ENCODE measurements around the gene WBP2. TPM values are rescaled to one million over a fixed set of nuclear protein-coding genes. Genes with fewer than 3 reads are reported as not detected.

WBP2 gene
- total and polyA plus RNA-seq, 2 of the 13 experiments (the other 11 are each of a cell fraction or from before 2014, with no cell fraction given): 29.2 to 29.5 TPM

DNA sequence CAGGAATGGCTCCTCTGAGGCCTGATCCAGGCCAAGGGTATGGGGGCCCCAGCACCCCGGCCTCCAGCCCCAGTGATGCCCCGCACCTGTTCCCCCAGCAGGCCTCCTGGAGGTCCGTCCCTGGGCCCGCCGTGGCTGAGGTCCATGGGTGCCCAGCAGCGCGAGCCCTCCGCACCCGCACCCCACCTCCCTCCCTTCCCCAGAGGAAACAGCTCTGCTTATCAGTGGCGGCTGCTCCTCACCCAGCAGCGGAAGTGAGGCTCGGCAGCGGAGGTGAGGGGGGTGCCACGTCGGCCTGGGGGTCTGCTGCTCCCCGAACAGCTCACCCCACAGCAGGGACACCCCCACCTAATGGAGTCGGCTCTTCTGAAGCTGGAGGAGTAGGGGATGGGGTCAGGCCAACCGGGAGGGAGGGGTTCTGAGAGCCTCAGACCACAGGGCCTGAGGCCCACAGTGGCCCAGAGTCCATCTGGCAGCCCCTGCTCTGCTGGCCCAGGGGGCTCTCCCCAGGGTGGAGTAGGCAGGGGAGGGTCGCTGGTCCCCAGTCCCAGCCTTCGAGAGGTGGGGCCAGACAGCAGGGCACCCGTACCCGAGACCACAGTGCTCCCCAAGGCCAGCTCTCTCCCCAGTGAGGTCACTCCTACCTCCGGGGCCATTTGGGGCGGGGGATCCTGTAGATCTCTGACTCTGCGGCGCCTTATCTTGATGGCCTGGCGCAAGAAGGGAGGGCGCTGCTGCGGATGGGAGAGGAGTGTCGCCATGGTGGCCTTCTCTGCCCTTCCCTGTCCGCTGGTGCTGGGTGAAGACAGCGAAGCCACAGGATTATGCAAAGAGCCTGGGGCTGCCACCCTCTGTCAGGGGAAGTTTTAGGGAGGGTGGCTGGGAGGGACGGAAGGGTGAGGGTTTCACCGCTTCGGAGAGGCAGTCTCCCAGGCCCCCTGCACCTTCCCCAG is 11.3 kb downstream of the WBP2 start, which contains the start of gene UNC13D (continued):
- TF ChIP-seq, protein P1, sequence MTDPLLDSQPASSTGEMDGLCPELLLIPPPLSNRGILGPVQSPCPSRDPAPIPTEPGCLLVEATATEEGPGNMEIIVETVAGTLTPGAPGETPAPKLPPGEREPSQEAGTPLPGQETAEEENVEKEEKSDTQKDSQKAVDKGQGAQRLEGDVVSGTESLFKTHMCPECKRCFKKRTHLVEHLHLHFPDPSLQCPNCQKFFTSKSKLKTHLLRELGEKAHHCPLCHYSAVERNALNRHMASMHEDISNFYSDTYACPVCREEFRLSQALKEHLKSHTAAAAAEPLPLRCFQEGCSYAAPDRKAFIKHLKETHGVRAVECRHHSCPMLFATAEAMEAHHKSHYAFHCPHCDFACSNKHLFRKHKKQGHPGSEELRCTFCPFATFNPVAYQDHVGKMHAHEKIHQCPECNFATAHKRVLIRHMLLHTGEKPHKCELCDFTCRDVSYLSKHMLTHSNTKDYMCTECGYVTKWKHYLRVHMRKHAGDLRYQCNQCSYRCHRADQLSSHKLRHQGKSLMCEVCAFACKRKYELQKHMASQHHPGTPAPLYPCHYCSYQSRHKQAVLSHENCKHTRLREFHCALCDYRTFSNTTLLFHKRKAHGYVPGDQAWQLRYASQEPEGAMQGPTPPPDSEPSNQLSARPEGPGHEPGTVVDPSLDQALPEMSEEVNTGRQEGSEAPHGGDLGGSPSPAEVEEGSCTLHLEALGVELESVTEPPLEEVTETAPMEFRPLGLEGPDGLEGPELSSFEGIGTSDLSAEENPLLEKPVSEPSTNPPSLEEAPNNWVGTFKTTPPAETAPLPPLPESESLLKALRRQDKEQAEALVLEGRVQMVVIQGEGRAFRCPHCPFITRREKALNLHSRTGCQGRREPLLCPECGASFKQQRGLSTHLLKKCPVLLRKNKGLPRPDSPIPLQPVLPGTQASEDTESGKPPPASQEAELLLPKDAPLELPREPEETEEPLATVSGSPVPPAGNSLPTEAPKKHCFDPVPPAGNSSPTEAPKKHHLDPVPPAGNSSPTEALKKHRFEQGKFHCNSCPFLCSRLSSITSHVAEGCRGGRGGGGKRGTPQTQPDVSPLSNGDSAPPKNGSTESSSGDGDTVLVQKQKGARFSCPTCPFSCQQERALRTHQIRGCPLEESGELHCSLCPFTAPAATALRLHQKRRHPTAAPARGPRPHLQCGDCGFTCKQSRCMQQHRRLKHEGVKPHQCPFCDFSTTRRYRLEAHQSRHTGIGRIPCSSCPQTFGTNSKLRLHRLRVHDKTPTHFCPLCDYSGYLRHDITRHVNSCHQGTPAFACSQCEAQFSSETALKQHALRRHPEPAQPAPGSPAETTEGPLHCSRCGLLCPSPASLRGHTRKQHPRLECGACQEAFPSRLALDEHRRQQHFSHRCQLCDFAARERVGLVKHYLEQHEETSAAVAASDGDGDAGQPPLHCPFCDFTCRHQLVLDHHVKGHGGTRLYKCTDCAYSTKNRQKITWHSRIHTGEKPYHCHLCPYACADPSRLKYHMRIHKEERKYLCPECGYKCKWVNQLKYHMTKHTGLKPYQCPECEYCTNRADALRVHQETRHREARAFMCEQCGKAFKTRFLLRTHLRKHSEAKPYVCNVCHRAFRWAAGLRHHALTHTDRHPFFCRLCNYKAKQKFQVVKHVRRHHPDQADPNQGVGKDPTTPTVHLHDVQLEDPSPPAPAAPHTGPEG (CRISPR knock-in tag; IDR thresholded peaks at IDR 0.05): peak; percentile 66; the same call in 1 of the 2 replicates
- peak; percentile 67; the same call in 1 of the 2 replicates for TF ChIP-seq TGIF2 (CRISPR knock-in tag; IDR thresholded peaks at IDR 0.05)
- TF ChIP-seq, protein P2, sequence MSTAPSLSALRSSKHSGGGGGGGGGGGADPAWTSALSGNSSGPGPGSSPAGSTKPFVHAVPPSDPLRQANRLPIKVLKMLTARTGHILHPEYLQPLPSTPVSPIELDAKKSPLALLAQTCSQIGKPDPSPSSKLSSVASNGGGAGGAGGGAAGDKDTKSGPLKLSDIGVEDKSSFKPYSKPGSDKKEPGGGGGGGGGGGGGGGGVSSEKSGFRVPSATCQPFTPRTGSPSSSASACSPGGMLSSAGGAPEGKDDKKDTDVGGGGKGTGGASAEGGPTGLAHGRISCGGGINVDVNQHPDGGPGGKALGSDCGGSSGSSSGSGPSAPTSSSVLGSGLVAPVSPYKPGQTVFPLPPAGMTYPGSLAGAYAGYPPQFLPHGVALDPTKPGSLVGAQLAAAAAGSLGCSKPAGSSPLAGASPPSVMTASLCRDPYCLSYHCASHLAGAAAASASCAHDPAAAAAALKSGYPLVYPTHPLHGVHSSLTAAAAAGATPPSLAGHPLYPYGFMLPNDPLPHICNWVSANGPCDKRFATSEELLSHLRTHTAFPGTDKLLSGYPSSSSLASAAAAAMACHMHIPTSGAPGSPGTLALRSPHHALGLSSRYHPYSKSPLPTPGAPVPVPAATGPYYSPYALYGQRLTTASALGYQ (CRISPR knock-in tag; IDR thresholded peaks at IDR 0.05): 0 out of 2 replicates have a peak, but pooled peaks have one; percentile 4
- TF ChIP-seq, protein P3, sequence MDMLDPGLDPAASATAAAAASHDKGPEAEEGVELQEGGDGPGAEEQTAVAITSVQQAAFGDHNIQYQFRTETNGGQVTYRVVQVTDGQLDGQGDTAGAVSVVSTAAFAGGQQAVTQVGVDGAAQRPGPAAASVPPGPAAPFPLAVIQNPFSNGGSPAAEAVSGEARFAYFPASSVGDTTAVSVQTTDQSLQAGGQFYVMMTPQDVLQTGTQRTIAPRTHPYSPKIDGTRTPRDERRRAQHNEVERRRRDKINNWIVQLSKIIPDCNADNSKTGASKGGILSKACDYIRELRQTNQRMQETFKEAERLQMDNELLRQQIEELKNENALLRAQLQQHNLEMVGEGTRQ (IDR thresholded peaks at IDR 0.05; ENCODE audit: low read depth, low read length): no peak
- TF ChIP-seq, protein P3 (CRISPR knock-in tag; IDR thresholded peaks at IDR 0.05; ENCODE audit: borderline replicate concordance): no peak
- TF ChIP-seq MED1 (CRISPR knock-in tag; IDR thresholded peaks at IDR 0.05): peak; percentile 49; the same call in 1 of the 2 replicates
- TF ChIP-seq SP2 (CRISPR knock-in tag; IDR thresholded peaks at IDR 0.05): peak; percentile 41
- TF ChIP-seq, protein P4, sequence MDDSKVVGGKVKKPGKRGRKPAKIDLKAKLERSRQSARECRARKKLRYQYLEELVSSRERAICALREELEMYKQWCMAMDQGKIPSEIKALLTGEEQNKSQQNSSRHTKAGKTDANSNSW (CRISPR knock-in tag; IDR thresholded peaks at IDR 0.05; ENCODE audit: borderline replicate concordance): no peak
- TF ChIP-seq, protein P5, sequence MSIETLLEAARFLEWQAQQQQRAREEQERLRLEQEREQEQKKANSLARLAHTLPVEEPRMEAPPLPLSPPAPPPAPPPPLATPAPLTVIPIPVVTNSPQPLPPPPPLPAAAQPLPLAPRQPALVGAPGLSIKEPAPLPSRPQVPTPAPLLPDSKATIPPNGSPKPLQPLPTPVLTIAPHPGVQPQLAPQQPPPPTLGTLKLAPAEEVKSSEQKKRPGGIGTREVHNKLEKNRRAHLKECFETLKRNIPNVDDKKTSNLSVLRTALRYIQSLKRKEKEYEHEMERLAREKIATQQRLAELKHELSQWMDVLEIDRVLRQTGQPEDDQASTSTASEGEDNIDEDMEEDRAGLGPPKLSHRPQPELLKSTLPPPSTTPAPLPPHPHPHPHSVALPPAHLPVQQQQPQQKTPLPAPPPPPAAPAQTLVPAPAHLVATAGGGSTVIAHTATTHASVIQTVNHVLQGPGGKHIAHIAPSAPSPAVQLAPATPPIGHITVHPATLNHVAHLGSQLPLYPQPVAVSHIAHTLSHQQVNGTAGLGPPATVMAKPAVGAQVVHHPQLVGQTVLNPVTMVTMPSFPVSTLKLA (IDR thresholded peaks at IDR 0.05): no peak
- TF ChIP-seq YEATS2 (CRISPR knock-in tag; IDR thresholded peaks at IDR 0.05; ENCODE audit: borderline replicate concordance): peak; percentile 9; the same call in 1 of the 2 replicates
- no peak for TF ChIP-seq ZNF468 (CRISPR knock-in tag; IDR thresholded peaks at IDR 0.05)
- peak; percentile 91 for TF ChIP-seq ZNF547 (CRISPR knock-in tag; IDR thresholded peaks at IDR 0.05)
- TF ChIP-seq, protein P6, sequence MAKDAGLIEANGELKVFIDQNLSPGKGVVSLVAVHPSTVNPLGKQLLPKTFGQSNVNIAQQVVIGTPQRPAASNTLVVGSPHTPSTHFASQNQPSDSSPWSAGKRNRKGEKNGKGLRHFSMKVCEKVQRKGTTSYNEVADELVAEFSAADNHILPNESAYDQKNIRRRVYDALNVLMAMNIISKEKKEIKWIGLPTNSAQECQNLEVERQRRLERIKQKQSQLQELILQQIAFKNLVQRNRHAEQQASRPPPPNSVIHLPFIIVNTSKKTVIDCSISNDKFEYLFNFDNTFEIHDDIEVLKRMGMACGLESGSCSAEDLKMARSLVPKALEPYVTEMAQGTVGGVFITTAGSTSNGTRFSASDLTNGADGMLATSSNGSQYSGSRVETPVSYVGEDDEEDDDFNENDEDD (CRISPR knock-in tag; IDR thresholded peaks at IDR 0.05; ENCODE audit: borderline replicate concordance): no peak
- no peak for TF ChIP-seq ZNF121 (CRISPR knock-in tag; IDR thresholded peaks at IDR 0.05)

Data from HepG2 (cell line).